ENCODE results near the gene CRB2. TPM values are rescaled to one million over a fixed set of nuclear protein-coding genes. Genes with fewer than 3 reads are reported as not detected.

CRB2 gene
- total RNA-seq, 1 donor from 2014 or later = 0.79 TPM

DNA sequence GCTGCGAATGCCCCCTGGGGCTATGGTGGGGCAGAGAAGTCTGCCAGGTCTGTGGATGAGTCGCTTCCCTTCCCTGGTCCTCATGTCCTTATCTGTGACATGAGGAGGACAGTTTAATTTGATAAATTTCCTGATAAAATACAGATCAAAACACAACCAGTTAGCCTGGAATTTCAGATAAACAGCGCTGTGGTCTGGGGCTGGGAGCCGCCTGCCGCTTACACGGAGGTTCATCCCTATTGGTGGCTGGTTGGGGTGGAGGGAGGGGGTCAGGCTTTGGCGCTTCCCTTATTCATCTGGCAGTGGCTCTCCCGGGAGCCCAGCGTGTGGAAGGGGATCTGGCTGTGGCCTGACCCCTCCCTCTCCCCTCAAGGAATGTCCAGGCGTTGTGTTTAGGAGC lies 17.9 kb downstream of the CRB2 start:
- ATAC-seq = no peak
- intact Hi-C loops (cut with micrococcal nuclease) = no loop called here
- no peak for DNase-seq

DNA sequence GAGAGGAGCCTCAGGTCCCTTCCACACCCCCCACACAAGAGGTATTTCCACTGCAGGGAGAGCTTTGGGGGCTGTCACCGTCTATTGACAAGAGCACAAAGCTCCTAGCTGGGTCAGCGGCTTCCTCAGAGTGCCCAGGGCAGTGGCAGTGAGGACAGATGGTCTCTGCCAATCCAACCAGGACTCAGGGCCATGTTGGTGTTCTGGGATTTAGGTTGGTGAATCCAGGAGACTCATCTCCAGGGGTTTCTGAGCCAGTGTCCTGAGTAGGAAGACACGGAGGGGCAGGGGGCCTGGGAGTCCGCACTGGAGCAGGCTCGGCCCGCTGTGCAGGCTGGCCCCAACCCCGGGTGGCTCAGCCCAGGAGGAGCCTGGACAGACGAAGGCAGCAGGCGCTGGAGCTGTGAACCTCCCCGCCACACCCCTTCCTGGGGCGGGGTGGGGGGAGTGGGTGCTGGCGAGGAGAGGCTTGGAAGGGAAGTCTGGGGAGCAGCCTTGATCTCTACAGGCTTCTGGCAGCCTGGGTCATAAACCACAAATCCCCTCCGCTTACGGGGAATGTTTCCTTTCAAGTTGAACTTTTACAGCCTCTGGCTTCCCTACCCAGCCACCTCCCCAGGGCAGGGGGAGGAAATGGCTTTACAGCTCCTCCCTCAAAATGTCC lies 19.6 kb downstream of the CRB2 start:
- no peak for DNase-seq
- intact Hi-C loops (cut with micrococcal nuclease) = no loop called here
- peak; percentile 46 for ATAC-seq

DNA sequence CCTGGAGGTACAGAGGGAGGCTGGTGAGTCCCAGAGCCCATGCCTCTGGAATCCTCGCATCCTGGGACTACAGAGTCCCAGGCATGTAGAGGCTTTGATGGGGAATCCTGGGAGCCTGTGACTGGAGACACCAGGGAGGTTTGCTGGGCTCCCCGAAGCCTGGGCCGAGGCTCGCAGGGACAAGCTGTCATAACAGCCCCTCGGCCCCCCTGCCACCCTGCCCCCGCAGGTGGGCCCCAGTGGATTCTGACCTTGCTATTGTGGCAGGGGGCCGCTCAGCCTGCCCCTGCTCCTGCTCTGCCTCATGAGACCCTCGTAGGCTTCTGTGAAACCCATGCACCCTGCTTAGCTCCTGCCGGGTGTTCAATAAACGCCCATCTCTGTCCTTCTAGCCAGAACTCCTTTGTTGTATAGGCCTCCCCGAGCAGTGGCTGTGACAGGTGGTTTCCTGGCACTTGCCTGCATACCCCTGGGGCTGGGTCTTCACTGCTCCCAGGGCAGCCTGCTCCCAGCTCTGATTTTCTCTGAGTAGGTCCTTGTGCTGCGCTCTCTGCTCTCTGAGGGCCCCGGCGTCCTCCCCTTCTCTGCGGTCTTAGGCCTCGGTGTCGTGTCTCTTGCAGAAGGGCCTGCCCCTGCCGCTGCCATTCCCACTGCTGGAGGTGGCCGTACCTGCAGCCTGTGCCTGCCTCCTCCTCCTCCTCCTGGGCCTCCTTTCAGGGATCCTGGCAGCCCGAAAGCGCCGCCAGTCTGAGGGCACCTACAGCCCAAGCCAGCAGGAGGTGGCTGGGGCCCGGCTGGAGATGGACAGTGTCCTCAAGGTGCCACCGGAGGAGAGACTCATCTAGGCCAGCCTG lies 20.4 kb downstream of the CRB2 start:
- no peak for ATAC-seq
- DNase-seq = no peak
- intact Hi-C loops (cut with micrococcal nuclease) = no loop called here

DNA sequence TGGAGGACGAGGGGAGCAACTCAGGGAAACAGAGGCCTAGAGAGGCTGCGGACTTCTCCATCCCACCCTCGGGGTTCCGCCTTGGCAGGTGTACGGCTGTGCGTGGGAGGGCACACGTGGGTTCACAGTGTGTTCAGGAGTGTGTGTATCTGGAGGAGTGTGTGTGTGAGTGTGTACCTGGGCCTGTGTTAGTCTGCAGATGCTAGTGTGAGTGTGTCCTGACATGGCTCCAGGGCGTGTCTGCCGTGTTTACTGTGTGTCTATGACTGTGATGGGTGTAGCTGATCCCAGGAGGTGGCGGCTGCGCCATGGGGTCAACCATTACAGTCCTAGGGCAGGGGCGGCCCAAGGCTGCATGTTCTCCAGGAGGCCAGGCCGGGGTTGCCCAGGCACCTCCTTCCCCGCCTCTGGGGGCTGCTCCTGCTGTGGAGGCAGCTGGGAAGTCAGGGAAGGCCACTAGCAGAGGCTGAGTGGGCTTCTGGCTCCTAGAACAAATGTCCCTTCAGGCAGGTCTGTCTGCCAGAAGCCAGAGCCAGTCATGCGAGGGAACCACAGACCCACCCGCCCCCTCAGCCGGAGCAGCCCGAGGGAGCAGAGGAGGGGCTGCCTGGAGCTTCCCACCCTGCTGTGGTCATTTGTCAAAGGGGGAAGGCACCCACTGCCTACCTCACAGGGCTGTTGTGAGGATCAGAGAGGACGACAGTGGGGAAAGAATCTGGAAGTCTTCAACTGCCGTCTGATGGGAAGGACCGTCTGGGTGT lies 21.4 kb downstream of the CRB2 start:
- intact Hi-C loops (cut with micrococcal nuclease) = no loop called here
- ATAC-seq (no peak), DNase-seq (no peak)

DNA sequence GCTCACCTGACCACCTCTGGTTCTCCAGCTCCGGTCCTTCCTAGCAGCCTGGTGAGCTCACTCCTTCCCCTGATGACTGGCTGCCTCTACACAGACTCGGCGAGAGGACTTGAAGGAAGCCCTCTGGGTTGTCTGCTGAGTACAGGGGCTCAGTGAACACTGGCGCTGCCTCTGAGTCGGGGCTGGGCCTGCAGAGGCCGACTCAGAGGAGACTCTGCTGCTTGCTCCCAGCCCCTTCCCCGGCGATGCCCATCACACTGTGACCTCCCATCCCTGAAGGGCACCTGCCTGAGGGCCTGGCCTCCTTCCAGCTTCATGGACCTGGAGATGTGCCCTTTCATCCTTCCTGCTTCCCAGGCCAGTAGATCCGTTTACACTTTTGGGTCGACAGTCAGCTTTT lies 22.0 kb downstream of the CRB2 start:
- ATAC-seq (no peak), DNase-seq (no peak)
- intact Hi-C loops (cut with micrococcal nuclease) = no loop called here

DNA sequence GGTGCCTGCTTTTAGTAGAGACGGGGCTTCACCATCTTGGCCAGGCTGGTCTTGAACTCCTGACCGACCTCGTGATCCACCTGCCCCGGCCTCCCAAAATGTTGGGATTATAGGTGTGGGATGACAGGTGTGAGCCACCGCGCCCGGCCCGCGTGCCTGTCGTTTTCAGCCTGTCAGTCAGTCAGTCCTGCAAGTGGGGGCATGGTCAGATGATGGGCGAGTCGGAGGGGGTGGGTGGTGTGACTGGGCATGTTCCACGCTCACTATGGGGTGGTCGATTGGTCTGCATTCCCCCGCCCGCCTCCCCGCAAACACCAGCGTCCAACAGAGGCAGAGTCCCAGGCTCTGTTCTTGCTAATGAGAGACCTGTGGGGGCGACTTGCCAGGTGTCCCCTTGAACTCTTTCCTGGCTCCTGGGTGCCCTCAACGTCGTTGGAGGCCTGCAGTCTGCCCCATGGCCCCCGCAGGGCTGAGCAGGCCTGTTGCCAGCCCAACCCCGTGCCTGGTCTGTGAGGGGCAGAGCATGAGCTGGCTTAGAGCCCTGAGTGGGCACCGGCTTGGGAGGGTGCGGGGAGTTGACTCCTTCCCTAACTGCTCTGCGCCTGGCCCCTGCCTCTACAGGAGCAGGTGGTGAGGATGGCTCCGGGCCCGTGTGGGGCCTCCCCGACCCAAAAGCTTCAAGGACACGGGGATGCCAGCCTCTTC lies 23.1 kb downstream of the CRB2 start:
- DNase-seq = no peak
- ATAC-seq = no peak
- intact Hi-C loops (cut with micrococcal nuclease) = no loop called here

DNA sequence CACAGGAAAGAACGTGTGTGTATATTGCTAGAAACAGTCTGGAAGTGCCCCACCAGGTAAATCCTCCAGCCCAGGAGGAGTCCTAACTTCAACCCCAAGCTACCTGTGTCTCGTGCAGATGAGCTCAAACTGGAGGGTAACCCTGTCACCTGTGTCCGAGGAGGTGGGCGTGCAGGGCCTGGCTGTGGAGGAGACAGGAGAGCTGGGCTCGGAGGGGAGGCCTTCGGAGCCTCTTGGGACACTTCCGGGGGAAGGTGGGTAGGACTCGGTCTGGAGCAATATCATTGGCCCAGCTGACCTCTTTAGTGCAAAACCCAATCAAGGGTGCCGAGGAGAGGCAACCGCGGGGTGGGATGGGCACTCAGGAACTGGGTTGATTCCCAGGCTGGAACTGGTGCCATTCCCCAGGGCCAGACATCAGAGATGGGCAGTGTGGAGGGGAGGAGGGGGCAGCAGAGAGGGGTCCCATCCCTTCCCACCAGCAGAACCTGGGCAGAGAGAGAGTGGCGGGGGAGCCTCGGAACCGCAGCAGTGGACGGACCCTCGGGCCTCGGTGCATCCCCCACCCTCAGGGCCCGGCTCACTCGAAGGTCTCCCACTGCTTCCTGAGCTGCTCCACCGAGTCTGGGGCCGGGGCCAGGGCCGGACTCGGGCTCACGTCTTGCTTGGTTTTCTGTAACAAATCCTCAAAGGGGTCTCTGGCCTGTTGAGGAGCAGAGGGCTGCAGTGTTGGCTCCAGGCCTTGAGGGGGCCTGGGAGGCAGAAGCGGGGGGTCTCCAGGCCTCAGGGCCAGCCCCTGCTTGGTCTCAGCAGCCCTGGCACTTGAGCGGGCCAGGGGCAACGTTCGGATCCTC lies 25.1 kb downstream of the CRB2 start:
- DNase-seq (no peak), ATAC-seq (no peak)
- intact Hi-C loops (cut with micrococcal nuclease) = no loop called here

DNA sequence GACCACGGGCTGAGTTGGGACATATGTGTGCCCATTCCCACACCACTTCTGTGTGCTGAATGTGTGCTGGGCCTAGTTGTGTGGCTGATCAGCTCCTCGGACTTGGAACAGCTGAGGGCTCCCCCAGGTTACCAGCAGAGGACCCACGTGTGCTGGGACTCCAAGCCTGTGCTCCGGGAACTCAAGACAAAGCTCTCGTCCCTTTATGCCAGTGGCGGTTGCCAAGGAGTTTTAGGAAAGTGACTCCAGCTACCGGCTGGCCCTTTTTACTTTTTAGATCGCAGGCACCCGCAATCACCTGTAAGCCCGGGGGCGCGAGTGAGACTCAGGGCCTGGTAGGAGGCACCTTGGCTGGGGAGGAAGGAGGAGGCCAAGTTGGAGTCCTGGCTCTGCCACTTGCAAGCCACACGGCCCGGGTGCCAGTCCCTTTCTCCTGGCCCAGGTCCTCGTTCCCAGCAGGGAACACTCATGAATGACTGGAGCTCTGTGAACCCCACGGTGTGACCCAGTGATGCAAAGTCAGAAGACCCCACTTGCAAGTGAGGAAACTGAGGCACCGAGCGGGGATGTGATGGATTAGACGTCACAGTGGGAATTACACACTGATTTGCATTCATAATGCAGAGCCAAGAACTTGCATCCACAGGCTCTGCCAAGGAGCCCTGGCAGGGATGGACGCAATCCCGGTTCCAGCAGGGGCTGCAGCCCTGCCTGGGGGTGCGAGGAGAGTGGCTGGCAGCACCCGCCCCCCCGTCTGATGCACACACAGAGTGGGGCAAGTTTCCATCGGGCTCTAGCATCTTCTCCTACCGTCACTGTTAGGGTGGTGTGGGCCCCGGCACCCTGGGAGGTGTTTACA lies 26.9 kb downstream of the CRB2 start:
- ATAC-seq (no peak), DNase-seq (no peak)
- intact Hi-C loops (cut with micrococcal nuclease) = no loop called here

DNA sequence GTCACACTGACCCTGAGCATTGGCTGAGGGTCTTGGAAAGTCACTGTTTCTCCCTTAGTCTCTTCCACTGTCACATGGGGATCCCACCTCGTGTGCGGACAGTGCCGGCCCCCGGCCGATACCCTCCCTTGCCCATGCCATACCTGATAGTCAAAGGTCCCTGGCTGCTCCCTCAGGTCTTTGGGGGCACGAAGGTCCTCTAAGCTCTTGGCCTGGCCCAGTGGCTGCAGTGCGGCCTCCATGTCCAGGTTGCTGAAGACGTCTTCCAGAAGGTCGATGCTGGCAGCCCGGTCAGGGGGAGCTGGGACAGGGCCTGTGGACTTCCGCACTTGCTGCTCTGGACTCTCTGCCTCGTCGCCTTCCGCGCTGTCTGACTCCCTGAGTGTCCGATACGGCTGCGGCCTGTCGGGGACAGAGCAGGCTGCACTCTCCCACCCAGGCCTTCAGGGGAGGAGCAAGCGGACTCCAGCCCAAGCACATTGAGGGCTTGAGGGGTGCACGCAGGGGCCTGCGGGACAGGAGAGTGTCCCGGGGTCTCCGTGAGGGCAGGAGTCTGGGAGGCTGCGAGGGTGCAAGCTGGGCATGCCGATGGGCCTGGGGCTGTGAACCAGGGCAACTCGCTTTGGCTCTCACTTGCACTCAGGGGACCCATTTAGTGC lies 27.6 kb downstream of the CRB2 start:
- DNase-seq = no peak
- ATAC-seq = no peak
- intact Hi-C loops (cut with micrococcal nuclease) = no loop called here

DNA sequence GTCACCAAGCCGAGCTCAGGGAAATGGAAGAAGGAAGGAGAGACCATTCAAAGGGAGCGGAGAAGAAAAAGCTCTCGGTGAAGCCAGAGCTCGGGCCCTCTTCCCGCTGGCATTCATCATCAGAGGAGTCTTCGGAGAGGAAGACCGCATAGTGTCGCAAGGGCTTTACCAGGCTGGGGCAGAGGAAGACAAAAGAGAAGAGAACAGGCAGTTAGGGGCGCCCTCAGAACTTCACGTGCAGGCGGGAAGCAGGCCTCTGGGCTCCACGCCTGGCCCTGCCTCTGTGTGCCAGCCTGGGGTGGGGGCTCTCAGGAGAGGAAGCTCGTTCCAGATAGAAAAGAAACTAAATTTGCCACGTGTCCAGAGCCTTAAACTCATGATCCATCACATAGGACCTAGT lies 31.7 kb downstream of the CRB2 start:
- intact Hi-C loops (cut with micrococcal nuclease) = no loop called here
- DNase-seq = no peak
- no peak for ATAC-seq

DNA sequence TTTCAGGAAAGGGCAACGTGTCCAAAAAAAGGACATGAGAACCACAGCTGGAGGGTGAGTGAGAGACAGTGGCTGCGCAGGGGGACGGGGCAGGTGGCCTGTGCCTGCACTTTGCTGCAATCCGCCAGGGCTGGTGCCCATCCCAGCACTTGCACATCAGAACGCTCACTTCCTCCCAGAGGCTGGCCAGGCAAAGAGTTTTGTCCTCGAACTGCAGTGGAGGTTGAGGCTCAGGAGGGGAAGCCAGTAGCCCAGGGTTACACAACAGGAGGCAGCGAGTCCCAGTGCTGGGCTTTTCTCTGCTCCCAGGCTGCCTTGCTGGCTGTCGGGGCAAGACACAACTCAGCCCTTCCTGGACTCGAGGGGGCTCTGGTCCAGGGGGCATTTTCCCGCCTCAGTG lies 33.1 kb downstream of the CRB2 start:
- no peak for ATAC-seq
- intact Hi-C loops (cut with micrococcal nuclease) = no loop called here
- no peak for DNase-seq

DNA sequence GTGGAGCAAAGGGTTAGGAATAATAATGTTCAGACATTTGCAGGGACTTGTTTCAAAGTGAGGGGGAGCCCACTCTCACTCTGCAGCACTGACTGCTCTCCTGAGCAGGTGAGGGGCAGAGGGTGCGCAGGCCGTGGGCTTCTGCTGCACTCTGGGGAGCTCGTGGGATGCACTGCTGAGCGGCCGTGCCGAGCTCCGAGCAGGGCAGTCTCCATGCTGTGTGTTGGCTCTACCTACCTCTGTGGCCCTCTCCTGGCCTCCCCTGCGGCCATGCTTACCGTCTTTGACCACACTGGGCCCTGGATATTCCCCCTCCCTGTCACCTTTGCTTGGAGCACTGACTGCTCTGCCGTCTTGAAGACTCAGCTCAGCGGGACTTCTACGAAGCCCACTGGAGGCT lies 33.7 kb downstream of the CRB2 start:
- no peak for ATAC-seq

DNA sequence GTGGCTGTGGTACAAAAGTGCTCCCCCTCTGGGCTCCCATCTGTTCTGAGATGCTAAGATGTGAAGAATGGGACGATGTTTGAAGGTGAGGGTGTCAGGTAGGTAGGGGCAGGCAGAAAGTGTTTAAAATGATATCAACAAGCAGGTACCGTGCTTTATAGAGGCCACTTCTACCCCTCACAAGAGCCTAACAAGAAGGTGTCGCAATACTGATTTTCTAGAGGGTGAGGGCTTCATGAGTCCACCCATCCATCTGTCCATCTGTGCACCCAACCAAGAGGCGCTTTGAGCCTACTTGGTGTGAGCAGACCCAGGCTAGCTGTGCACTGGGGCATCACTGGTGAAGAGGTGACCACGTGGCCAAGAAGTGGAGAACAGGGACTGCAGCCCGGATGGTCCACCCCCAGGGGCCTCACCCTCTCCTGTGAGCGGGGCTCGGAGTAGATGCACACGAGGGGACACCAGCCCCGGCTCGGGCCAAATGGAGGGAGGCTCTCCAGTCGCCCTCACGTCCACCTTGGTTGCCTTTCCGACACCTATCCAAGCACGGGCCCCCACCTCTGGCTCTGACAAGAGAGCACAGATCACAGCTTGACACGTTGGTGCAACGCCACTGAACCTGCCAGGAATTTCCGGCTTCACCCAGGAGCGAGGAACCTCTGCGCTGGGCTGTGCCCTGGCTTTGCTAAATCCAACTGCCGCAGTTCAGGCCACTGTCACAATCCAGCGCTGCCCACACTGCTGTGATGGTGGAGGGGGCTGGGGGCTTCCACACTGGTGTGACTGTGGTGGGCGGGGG lies 34.5 kb downstream of the CRB2 start:
- ATAC-seq = no peak

More for the DNA sequence above, 33.7 kb downstream of the CRB2 start:
- DNase-seq = no peak
- intact Hi-C loops (cut with micrococcal nuclease) = no loop called here

DNA sequence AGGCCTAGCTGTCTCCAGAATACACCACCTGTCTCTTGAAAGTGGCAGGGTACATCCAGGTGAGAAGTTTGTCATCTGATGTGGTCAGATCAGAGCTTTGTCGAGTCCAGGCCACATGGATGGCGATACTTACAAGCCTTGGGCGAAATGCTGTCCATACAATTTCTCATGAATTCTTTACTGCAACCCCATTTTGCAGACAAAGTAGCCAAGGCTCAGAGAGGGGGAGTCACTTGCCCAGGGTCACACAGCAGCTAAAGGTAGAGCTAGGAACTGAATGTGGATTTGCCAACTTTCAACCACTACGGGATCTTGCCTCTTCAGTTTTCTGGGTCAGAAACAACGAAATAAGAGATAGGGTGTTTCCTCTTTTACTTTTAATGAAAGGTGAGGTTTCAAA lies 35.2 kb downstream of the CRB2 start:
- no peak for ATAC-seq
- DNase-seq = no peak
- intact Hi-C loops (cut with micrococcal nuclease) = no loop called here

More for the DNA sequence above, 34.5 kb downstream of the CRB2 start:
- intact Hi-C loops (cut with micrococcal nuclease) = no loop called here
- no peak for DNase-seq

DNA sequence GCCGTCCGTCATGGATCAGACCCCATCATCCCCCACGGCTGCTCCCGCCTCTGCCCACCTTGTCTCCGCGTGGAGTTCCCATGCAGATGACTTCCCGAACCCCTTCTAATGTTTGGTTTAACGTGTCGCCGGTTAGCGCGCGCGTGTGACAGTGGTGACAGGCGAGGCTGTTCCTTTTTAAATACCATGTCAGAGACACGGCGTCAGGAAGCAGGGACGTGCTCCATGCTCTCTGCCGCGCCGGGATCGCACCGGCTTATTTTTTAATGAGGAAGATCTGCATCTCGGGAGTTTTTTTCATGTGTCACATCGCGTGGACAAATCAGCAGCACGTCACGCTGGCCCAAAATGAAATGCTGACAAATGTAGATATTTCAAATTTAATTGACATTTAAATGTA lies 35.9 kb downstream of the CRB2 start:
- intact Hi-C loops (cut with micrococcal nuclease) = no loop called here
- DNase-seq (no peak), ATAC-seq (no peak)

DNA sequence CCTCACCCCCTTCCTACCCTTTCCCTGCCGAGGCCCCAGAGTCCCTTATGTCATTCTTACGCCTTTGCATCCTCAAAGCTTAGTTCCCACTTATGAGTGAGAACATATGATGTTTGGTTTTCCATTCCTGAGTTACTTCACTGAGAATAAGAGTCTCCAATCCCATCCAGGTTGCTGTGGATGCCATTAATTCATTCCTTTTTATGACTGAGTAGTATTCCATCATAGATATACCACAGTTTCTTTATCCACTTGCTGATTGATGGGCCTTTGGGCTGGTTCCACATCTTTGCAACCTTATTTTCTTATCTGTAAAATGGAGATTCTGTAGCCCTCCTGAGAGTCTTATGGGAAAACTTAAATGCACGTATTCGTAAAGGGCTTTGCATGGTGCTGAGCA lies 36.8 kb downstream of the CRB2 start:
- DNase-seq (no peak), ATAC-seq (no peak)
- intact Hi-C loops (cut with micrococcal nuclease) = no loop called here
